HG03280 (cell line): ENCODE measurements around the gene SLC49A3.
"Not testable (repeated sequence)": the region's sequence is repeated elsewhere in the genome, so short reads cannot be mapped to it uniquely, and the experiment has no call there.

Experiments used
- ATAC-seq: cut with Tn5 transposase; IDR thresholded peaks from one replicate; pipeline ENCODE4 v1.9.1; 2021; ENCODE audit warnings: mild to moderate bottlenecking, moderate library complexity; ENCODE audit not compliant: unreplicated experiment

SLC49A3 gene

GRCh38 chr4:703336-704197 is 14.6 kb upstream of the SLC49A3 start:
- no peak for ATAC-seq

GRCh38 chr4:702618-703048 is 13.7 kb upstream of the SLC49A3 start:
- no peak for ATAC-seq

- no peak for ATAC-seq
These were observed 11.8 kb upstream of the SLC49A3 start for GRCh38 chr4:700587-701264.

- no peak for ATAC-seq
These were observed 11.0 kb upstream of the SLC49A3 start for GRCh38 chr4:699816-700580.

GRCh38 chr4:694341-694940 is 5.5 kb upstream of the SLC49A3 start:
- not testable (repeated sequence) for ATAC-seq

GRCh38 chr4:692771-693554 is 4.0 kb upstream of the SLC49A3 start:
- no peak for ATAC-seq

GRCh38 chr4:689723-690122 is 772 bp upstream of the SLC49A3 start:
- no peak for ATAC-seq

GRCh38 chr4:687971-688853 is 739 bp downstream of the SLC49A3 start:
- ATAC-seq: no peak

GRCh38 chr4:687048-687970 is 1.6 kb downstream of the SLC49A3 start:
- no peak for ATAC-seq

GRCh38 chr4:686413-687040 is 2.4 kb downstream of the SLC49A3 start:
- no peak for ATAC-seq

- no peak for ATAC-seq
These were observed 3.1 kb downstream of the SLC49A3 start for GRCh38 chr4:685679-686412.

- ATAC-seq: no peak
These were observed 4.2 kb downstream of the SLC49A3 start for GRCh38 chr4:684623-685327.

GRCh38 chr4:683982-684622 is 4.8 kb downstream of the SLC49A3 start:
- ATAC-seq: no peak

GRCh38 chr4:683247-683897 is 5.6 kb downstream of the SLC49A3 start:
- ATAC-seq: no peak

- no peak for ATAC-seq
These were observed 6.3 kb downstream of the SLC49A3 start for GRCh38 chr4:682490-683172.
